ENCODE data around the gene TOR1A.

Gene TOR1A

DNA sequence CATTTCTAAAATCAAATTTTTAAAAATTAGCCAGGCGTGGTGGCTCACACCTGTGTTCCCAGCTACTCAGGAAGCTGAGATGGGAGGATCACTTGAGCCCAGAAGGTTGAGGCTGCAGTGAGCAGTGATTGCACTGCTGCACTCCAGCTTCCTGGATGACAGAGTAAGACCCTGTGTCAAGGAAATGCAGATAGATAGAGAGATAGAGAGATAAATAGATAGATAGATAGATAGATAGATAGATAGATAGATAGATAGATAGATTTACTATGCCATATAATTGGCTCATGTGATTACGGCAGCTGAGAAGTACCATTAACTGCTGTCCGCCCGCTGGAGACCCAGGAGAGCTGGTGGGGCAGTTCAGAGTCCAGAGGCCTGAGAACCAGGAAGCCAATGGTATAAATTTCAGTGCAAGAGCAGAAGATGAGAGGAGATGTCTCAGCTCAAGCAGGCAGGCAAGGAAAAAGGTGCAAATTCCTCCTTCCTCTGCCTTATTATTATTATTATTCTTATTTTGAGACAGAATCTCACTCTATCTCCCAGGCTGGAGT, 58.1 kb downstream of the TOR1A start:
- no peak overlapping the region for H3K4me3 ChIP-seq (ENCODE audit: low read length)
- no peak for DNase-seq (ENCODE audit: low read depth)
- TF ChIP-seq, protein P1, sequence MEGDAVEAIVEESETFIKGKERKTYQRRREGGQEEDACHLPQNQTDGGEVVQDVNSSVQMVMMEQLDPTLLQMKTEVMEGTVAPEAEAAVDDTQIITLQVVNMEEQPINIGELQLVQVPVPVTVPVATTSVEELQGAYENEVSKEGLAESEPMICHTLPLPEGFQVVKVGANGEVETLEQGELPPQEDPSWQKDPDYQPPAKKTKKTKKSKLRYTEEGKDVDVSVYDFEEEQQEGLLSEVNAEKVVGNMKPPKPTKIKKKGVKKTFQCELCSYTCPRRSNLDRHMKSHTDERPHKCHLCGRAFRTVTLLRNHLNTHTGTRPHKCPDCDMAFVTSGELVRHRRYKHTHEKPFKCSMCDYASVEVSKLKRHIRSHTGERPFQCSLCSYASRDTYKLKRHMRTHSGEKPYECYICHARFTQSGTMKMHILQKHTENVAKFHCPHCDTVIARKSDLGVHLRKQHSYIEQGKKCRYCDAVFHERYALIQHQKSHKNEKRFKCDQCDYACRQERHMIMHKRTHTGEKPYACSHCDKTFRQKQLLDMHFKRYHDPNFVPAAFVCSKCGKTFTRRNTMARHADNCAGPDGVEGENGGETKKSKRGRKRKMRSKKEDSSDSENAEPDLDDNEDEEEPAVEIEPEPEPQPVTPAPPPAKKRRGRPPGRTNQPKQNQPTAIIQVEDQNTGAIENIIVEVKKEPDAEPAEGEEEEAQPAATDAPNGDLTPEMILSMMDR (conservative IDR thresholded peaks at IDR 0.05; ENCODE audit: low read depth, low read length): no peak

DNA sequence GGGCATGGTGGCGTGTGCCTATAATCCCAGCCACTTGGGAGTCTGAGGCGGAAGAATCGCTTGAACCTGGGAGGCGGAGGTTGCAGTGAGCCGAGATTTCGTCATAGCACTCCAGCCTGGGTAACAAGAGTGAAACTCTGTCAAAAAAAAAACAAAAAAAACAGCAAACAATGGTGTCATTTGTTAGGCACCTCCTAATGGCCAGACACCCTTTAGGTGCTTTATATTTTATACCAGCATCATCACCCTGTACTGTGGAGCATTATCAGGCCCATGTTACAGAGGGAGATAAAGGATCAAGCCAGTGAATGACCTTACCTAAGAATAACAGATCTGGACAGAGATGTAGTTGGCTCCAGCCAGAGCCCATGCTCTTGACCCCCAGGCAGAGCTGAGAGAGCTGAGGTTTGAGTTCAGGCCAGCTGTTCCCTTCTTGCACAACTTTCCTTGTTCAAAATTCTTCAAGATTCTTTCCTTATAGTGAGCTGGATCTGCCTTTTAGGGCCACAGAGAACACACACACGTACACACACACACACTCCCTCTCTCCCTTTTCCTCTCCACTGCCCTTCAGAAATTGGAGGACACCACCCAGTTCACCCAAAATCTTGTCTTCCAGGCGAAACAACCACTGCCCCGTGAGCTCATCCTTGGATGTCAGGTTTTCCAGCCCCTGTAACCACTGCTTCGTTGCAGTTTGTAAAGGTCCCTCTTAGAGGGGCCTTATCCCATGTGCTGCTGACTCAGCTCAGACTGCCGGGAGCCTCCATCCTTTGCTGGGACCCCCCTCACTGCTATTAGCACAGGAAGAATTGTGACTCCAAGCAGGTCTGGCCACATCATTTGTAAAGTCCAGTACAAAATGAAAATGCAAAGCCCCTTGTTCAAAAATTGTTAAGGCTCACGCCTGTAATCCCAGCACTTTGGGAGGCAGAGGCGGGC, 60.7 kb downstream of the TOR1A start:
- no peak overlapping the region for H3K4me3 ChIP-seq (ENCODE audit: low read length)
- TF ChIP-seq, protein P1 (conservative IDR thresholded peaks at IDR 0.05; ENCODE audit: low read depth, low read length): no peak
- no peak for DNase-seq (ENCODE audit: low read depth)
